Endothelial cell of umbilical vein (primary cell): Measurements from ENCODE around the gene HOXC5.

Experiments
- POLR2AphosphoS5 ChIP-seq: IDR thresholded peaks from 2 replicates; pipeline ENCODE4 v1.6.1; 2012; ENCODE audit warnings: low read depth, mild to moderate bottlenecking, control low read depth, low read length, moderate library complexity; ENCODE audit not compliant: insufficient read depth
- TF ChIP-seq, protein P1 (sequence below), 2 donors: IDR thresholded peaks; 1 replicate in 1 of 2; 2 replicates in 1 of 2; pipeline ENCODE4 v1.5.1; 2011; ENCODE audit warnings: low read length in 2 of 2, mild to moderate bottlenecking in 2 of 2, moderate library complexity in 2 of 2, control low read depth in 1 of 2, inconsistent platforms in 1 of 2, low read depth in 1 of 2; ENCODE audit not compliant: insufficient read depth in 1 of 2; ENCODE audit errors: extremely low read depth in 1 of 2

DNA sequence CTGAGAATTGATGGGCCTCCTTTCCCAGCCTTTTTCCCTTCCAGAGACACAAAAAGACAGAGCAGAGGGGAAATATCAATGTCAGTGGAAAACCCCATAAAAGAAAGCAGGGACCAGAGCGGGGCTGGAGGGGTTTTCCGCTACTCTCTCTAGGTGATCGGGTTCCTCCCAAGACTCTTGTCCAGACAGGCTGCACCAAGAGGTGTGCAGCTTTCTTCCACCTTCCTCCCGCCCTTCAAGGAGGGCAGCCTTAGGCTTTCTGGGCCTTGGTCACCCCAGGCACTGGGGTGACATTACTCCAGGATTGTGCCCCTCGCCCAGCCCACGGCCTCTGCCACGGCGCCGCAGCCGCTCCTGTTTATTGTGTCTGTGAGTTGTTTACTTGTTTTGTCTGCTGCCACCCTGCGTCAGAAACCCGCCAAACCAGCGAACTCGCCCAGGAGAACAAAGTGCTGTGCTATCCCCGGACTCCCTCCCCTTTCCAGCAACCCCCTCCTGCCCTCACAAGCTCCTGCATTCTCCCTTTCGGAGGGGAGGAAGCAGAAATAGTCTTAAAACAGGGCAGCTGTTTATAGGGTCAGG lies 11.3 kb upstream of the HOXC5 start:
- TF ChIP-seq, protein P1, sequence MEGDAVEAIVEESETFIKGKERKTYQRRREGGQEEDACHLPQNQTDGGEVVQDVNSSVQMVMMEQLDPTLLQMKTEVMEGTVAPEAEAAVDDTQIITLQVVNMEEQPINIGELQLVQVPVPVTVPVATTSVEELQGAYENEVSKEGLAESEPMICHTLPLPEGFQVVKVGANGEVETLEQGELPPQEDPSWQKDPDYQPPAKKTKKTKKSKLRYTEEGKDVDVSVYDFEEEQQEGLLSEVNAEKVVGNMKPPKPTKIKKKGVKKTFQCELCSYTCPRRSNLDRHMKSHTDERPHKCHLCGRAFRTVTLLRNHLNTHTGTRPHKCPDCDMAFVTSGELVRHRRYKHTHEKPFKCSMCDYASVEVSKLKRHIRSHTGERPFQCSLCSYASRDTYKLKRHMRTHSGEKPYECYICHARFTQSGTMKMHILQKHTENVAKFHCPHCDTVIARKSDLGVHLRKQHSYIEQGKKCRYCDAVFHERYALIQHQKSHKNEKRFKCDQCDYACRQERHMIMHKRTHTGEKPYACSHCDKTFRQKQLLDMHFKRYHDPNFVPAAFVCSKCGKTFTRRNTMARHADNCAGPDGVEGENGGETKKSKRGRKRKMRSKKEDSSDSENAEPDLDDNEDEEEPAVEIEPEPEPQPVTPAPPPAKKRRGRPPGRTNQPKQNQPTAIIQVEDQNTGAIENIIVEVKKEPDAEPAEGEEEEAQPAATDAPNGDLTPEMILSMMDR (IDR thresholded peaks at IDR 0.05; ENCODE audit: extremely low read depth in 1 of 2, insufficient read depth in 1 of 2, low read depth in 1 of 2, low read length in 2 of 2) = no peak
- TF ChIP-seq POLR2AphosphoS5 = no peak
